ENCODE measurements around the gene TECPR2. TPM values are rescaled to one million over a fixed set of nuclear protein-coding genes. Genes with fewer than 3 reads are reported as not detected.
A peak's percentile ranks its signal among the peaks of the same experiment; 100 is the strongest.

TECPR2 gene
- total and polyA plus RNA-seq, 2 of the 13 experiments (the other 11 are each of a cell fraction or from before 2014, with no cell fraction given) = 3.5 to 5.7 TPM

- TF ChIP-seq ZSCAN20 (CRISPR knock-in tag; IDR thresholded peaks at IDR 0.05; ENCODE audit: borderline replicate concordance) = no peak
- TF ChIP-seq MIXL1 (CRISPR knock-in tag; IDR thresholded peaks at IDR 0.05) = peak; percentile 43; the same call in 1 of the 2 replicates
- no peak for TF ChIP-seq SOX6 (IDR thresholded peaks at IDR 0.05)
- peak; percentile 53 for TF ChIP-seq SOX6 (CRISPR knock-in tag; IDR thresholded peaks at IDR 0.05)
- TF ChIP-seq ZNF33A (CRISPR knock-in tag; IDR thresholded peaks at IDR 0.05; ENCODE audit: borderline replicate concordance) = no peak
- TF ChIP-seq SALL2 (CRISPR knock-in tag; IDR thresholded peaks at IDR 0.05) = no peak
- TF ChIP-seq ETS1 (CRISPR knock-in tag; IDR thresholded peaks at IDR 0.05) = no peak
- TF ChIP-seq THRA (CRISPR knock-in tag; IDR thresholded peaks at IDR 0.05; ENCODE audit: borderline replicate concordance) = no peak
- TF ChIP-seq RXRB (CRISPR knock-in tag; IDR thresholded peaks at IDR 0.05; ENCODE audit: borderline replicate concordance) = peak; percentile 60; the same call in 1 of the 2 replicates
- no peak for TF ChIP-seq ATF5 (CRISPR knock-in tag; IDR thresholded peaks at IDR 0.05; ENCODE audit: low read depth)
- TF ChIP-seq NR3C1 (CRISPR knock-in tag; IDR thresholded peaks at IDR 0.05) = no peak
- TF ChIP-seq FOXP4 (CRISPR knock-in tag; IDR thresholded peaks at IDR 0.05) = no peak
- no peak for TF ChIP-seq MAX (IDR thresholded peaks at IDR 0.05)
- no peak for TF ChIP-seq ZXDC (CRISPR knock-in tag; IDR thresholded peaks at IDR 0.05)
- TF ChIP-seq SUZ12 (IDR thresholded peaks at IDR 0.05; ENCODE audit: low read depth, low read length) = no peak
- TF ChIP-seq TCF12 (IDR thresholded peaks at IDR 0.05) = no peak
- no peak for TF ChIP-seq TCF12 (CRISPR knock-in tag; IDR thresholded peaks at IDR 0.05)
- TF ChIP-seq HNRNPL (IDR thresholded peaks at IDR 0.05; ENCODE audit: low read depth, low read length) = no peak
- no peak for TF ChIP-seq NONO (IDR thresholded peaks at IDR 0.05)
- TF ChIP-seq NONO (CRISPR knock-in tag; conservative IDR thresholded peaks at IDR 0.05) = 0 out of 2 replicates have a peak, but pooled peaks have one; percentile 34
- TF ChIP-seq HES4 (CRISPR knock-in tag; IDR thresholded peaks at IDR 0.05; ENCODE audit: borderline replicate concordance) = no peak
- peak; percentile 51; the same call in 1 of the 2 replicates for TF ChIP-seq ZNF124 (CRISPR knock-in tag; IDR thresholded peaks at IDR 0.05)
These were observed 79.8 kb downstream of the TECPR2 start (continued) for GRCh38 chr14:102442241-102443211.
